Measurements from ENCODE around the gene P3H2. TPM values are rescaled to one million over a fixed set of nuclear protein-coding genes. Genes with fewer than 3 reads are reported as not detected.

P3H2 gene
- polyA plus RNA-seq, 3 donors from 2014 or later = 2.2 TPM; not detected in 2

DNA sequence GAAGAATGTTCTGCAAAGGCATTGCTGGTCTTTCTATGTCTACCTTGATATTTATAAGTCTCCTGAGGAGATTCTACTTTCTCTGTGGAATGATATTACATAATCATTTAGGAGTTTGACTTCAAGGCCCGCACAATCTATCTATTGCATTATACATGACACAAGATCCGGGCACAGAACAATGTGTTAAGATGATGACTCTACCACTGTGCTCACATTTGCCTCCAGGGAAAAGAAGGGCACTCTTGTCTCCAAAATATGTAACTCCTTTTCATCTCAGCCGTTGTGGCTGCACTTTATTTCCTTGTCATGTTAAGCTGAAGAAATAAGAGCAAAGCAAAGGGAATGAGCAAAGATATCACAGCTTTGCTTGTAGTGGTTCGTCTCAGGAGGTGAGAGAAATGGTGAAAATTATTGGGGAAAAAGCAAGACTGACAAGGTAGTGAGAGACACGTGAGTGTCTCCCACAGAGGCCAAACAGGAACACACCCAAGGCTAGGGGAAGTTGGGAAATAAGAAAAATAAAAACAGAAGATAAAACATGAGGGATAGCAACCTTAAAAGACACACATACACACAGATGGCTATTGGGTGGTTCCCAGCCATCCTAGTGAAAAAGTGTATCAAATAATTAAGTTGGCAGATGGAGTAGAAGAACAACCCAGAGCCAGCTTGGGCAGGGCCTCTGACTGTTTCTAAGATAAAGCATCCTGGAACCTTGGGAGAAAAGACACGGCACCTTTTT, 184.3 kb downstream of the P3H2 start:
- H3K4me1 Mint-ChIP-seq = no peaks in the 10 kb centered on the region
- DNase-seq = no peak
- H3K36me3 Mint-ChIP-seq = no peaks in the 10 kb centered on the region
- peaks cover 0 to 12% (median 5%) of the 10 kb centered on the region in 6 donors for H3K9me3 Mint-ChIP-seq
- no peak overlapping the region for H3K4me3 Mint-ChIP-seq
- peaks cover 0 to 8% (median 1%) of the 10 kb centered on the region in 3 donors for H3K27me3 Mint-ChIP-seq (ENCODE audit: low read depth in 3 of 3)
- no peak overlapping the region for H3K27ac Mint-ChIP-seq

DNA sequence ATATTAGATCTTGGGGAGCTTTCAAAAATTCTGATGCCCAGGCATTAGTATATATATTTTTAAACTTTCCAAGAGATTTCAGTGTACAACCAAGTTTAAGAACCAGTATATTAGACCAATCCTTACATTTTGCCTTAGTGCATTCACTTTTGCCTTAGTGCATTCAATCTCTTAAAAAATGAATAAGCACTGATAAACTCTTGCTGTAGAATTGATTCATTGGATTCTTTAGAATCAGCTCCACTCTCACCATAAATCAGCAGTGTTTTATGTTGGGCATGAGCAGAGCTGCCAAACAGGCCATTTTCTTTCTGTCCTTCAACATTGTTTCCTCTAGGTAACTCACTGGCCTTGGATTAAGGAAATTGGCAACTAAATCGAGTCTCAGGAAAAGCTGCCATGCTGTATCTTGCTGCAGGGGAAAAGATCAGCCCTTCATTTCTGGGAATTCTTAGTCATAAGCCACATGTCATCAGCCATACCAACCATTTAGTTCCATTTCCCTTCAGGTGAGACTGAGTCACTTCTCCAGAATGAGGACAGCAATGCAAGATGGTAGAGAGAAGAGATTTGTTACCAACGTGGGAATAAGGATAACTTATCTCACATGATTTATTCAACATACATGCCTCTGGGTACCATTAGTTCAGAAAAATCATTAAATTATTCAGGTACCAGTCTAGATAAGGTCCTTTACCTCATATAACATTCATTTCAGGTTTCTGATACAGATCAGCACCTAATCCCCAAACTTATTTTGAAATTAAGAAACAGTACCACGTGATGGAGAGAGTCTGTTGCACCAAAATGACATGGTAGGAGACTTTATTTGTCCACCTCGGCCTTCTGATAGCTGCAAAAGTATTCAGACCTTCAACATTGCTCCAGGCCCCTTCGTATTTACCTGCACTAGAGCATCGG, 192.5 kb downstream of the P3H2 start:
- Mint-ChIP-seq H3K4me1 (no peaks in the 10 kb centered on the region), H3K36me3 (no peaks in the 10 kb centered on the region), H3K4me3 (no peak overlapping the region), H3K27ac (no peak overlapping the region), H3K27me3 (ENCODE audit: low read depth in 3 of 3) (peaks cover 0 to 4% (median 0%) of the 10 kb centered on the region in 3 donors), H3K9me3 (peaks cover 0 to 2% (median 0%) of the 10 kb centered on the region in 6 donors)
- no peak for DNase-seq

DNA sequence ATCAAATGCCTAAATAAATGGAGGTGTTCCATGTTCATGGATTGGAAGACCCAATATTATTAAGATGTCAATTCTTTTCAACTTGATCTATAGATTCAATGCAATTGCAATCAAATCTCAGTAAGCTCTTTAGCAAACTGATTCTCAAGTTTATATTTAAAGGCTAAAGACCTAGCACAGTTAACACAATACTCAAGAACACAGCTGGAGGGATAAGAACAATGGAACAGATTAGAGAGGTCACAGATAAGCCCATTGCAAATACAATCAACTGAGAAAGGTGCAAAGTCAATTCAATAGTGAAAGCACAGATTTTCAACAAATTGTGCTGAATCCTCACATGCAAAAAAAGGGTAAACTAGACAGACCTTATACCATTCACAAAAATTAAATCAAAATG, 198.9 kb downstream of the P3H2 start:
- no peak overlapping the region for H3K4me3 Mint-ChIP-seq
- H3K27me3 Mint-ChIP-seq (ENCODE audit: low read depth in 3 of 3) = peaks cover 0 to 3% (median 0%) of the 10 kb centered on the region in 3 donors
- peaks cover 0 to 4% (median 0%) of the 10 kb centered on the region in 6 donors for H3K9me3 Mint-ChIP-seq
- DNase-seq = no peak
- no peak overlapping the region for H3K27ac Mint-ChIP-seq
- H3K4me1 Mint-ChIP-seq = no peaks in the 10 kb centered on the region
- no peaks in the 10 kb centered on the region for H3K36me3 Mint-ChIP-seq

GRCh38 chr3:189914799-189915198, 205.9 kb downstream of the P3H2 start:
- H3K9me3 Mint-ChIP-seq = peaks cover 0 to 4% (median 0%) of the 10 kb centered on the region in 6 donors
- H3K27me3 Mint-ChIP-seq (ENCODE audit: low read depth in 3 of 3) = no peaks in the 10 kb centered on the region
- no peaks in the 10 kb centered on the region for H3K36me3 Mint-ChIP-seq

DNA sequence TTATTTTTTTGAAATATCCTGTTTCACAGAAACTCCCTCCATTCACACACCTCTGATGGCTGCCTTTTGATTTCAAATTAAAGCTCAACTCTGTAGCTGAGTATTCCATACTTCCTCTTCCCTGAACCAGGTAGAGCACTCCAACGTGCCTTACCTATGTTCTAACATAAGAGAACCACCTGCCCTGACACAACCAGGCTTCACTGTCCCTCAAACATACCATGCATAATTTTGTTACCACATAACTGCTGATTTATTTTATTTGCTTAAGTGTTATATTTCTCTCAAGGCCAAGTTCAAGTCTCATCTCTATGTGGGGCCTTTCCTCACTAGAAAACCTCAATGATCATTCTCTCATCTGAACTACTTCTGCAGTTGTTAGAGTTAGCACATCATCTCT, 209.7 kb downstream of the P3H2 start:
- Mint-ChIP-seq H3K4me3 (no peak overlapping the region), H3K36me3 (no peaks in the 10 kb centered on the region), H3K27ac (no peak overlapping the region), H3K9me3 (peaks cover 0 to 10% (median under 1%) of the 10 kb centered on the region in 6 donors), H3K4me1 (no peaks in the 10 kb centered on the region), H3K27me3 (ENCODE audit: low read depth in 3 of 3) (peaks cover 0 to 2% (median 2%) of the 10 kb centered on the region in 3 donors)
- DNase-seq = no peak

More at GRCh38 chr3:189914799-189915198, 205.9 kb downstream of the P3H2 start:
- Mint-ChIP-seq H3K27ac (no peak overlapping the region), H3K4me1 (no peaks in the 10 kb centered on the region), H3K4me3 (no peak overlapping the region)
- no peak for DNase-seq

- H3K4me1 Mint-ChIP-seq = no peaks in the 10 kb centered on the region
- no peaks in the 10 kb centered on the region for H3K36me3 Mint-ChIP-seq
- no peak for DNase-seq
- H3K4me3 Mint-ChIP-seq = no peak overlapping the region
- no peak overlapping the region for H3K27ac Mint-ChIP-seq
- peaks cover 0 to 2% (median 2%) of the 10 kb centered on the region in 3 donors for H3K27me3 Mint-ChIP-seq (ENCODE audit: low read depth in 3 of 3)
- H3K9me3 Mint-ChIP-seq = peaks cover 0 to 8% (median 1%) of the 10 kb centered on the region in 6 donors
Observed at GRCh38 chr3:189909573-189909972, 211.1 kb downstream of the P3H2 start.

GRCh38 chr3:189909139-189909538, 211.6 kb downstream of the P3H2 start:
- no peak overlapping the region for H3K27ac Mint-ChIP-seq
- H3K4me1 Mint-ChIP-seq = no peaks in the 10 kb centered on the region
- H3K9me3 Mint-ChIP-seq = peaks cover 0 to 8% (median 1%) of the 10 kb centered on the region in 6 donors
- DNase-seq = no peak
- H3K36me3 Mint-ChIP-seq = no peaks in the 10 kb centered on the region
- H3K4me3 Mint-ChIP-seq = no peak overlapping the region
- H3K27me3 Mint-ChIP-seq (ENCODE audit: low read depth in 3 of 3) = peaks cover 0 to 2% (median 2%) of the 10 kb centered on the region in 3 donors

DNA sequence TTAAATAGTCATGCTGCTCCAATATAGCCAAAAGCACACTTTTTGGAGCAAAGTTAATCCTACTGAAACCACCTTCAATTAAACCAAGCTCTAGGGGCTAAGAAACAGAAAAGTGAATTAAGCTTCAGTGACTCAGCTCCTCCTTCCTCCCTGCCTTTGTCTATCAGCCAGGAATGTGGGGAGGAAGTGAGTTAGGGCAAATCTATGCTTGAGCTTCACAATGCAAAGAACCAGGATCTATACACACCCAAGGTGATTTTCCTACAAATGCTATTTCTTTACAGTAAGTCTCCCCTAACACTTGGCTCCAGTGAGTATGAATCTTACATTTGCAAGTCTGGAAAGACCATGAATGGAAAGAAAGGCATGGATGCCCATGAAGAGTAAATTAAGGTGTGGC, 212.1 kb downstream of the P3H2 start:
- Mint-ChIP-seq H3K9me3 (peaks cover 0 to 8% (median 1%) of the 10 kb centered on the region in 6 donors), H3K27me3 (ENCODE audit: low read depth in 3 of 3) (peaks cover 0 to 2% (median 2%) of the 10 kb centered on the region in 3 donors), H3K36me3 (no peaks in the 10 kb centered on the region), H3K4me3 (no peak overlapping the region), H3K4me1 (no peaks in the 10 kb centered on the region), H3K27ac (no peak overlapping the region)
- DNase-seq = no peak

DNA sequence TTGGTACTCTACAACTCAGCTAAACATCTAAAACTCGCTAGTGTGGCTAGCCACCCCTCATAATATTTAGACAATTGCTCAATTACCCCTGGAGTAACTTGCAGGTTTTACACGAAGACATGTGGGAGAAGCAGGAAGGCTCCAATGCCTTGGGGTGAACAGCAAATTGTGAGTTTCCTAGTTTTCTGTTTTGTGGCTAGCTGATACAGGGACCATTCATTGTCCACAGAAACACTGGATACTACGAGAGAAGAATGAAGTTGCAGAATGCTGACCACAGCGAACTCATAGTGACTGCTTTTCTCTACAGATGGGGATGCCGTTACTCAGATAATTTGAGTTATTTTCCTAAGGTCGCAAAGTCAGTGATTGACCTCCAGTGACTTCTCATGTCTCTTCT, 212.9 kb downstream of the P3H2 start:
- DNase-seq = no peak
- Mint-ChIP-seq H3K27me3 (ENCODE audit: low read depth in 3 of 3) (peaks cover 0 to 2% (median 2%) of the 10 kb centered on the region in 3 donors), H3K27ac (no peak overlapping the region), H3K4me3 (no peak overlapping the region), H3K36me3 (no peaks in the 10 kb centered on the region), H3K9me3 (peaks cover 0 to 6% (median 1%) of the 10 kb centered on the region in 6 donors), H3K4me1 (no peaks in the 10 kb centered on the region)

Other genes starting within 250 kb of the P3H2 start
- not detected for gene CLDN1, start 201.5 kb upstream of the P3H2 start, polyA plus RNA-seq

All from immature natural killer cell (primary cell).